Endodermal cell (in vitro differentiated cells): ENCODE data around the gene AMPH. TPM values are rescaled to one million over a fixed set of nuclear protein-coding genes. Genes with fewer than 3 reads are reported as not detected.
"Not testable (repeated sequence)": the region's sequence is repeated elsewhere in the genome, so short reads cannot be mapped to it uniquely, and the experiment has no call there.

ENCODE experiments used
- DNase-seq: peaks from one replicate; pipeline ENCODE4 v3.0.0-alpha.2; 2017
- H3K27ac ChIP-seq: 2 replicates; pipeline ENCODE4 v1.5.1; 2013; ENCODE audit warnings: mild to moderate bottlenecking, low read depth, low read length, moderate library complexity
- H3K27me3 ChIP-seq: 2 replicates; pipeline ENCODE4 v1.6.1; 2013; ENCODE audit warnings: mild to moderate bottlenecking, low read length, moderate library complexity; ENCODE audit not compliant: insufficient read depth, control insufficient read depth, poor library complexity, severe bottlenecking
- H3K36me3 ChIP-seq: 2 replicates; pipeline ENCODE4 v1.7.0; 2013; ENCODE audit warnings: mild to moderate bottlenecking, low read length, moderate library complexity; ENCODE audit not compliant: control insufficient read depth, insufficient read depth
- H3K4me1 ChIP-seq: one replicate; pipeline ENCODE4 v1.7.0; 2013; ENCODE audit warnings: low read length; ENCODE audit not compliant: control insufficient read depth, insufficient read depth
- H3K4me3 ChIP-seq: 2 replicates; pipeline ENCODE4 v1.5.1; 2013; ENCODE audit warnings: mild to moderate bottlenecking, low read length, moderate library complexity
- H3K9ac ChIP-seq: 2 replicates; pipeline ENCODE4 v1.6.1; 2013; ENCODE audit warnings: mild to moderate bottlenecking, low read length, moderate library complexity; ENCODE audit not compliant: poor library complexity, severe bottlenecking; ENCODE audit errors: extremely low read depth
- H3K9me3 ChIP-seq: 2 replicates; pipeline ENCODE4 v1.6.1; 2013; ENCODE audit warnings: mild to moderate bottlenecking, low read length, moderate library complexity; ENCODE audit not compliant: control insufficient read depth
- H3K27ac Mint-ChIP-seq: 2 replicates; pipeline ENCODE4 v1.8.0; 2020; ENCODE audit warnings: mixed read lengths
- H3K27me3 Mint-ChIP-seq: 2 replicates; pipeline ENCODE4 v1.8.0; 2021; ENCODE audit warnings: mild to moderate bottlenecking, mixed read lengths; ENCODE audit not compliant: insufficient read depth
- H3K36me3 Mint-ChIP-seq: 2 replicates; pipeline ENCODE4 v1.8.0; 2020; ENCODE audit warnings: low read depth, mixed read lengths
- H3K4me1 Mint-ChIP-seq: 2 replicates; pipeline ENCODE4 v1.8.0; 2020; ENCODE audit warnings: mixed read lengths
- H3K4me3 Mint-ChIP-seq: 2 replicates; pipeline ENCODE4 v1.8.0; 2020; ENCODE audit warnings: mild to moderate bottlenecking, moderate library complexity, mixed read lengths
- H3K9me3 Mint-ChIP-seq: 2 replicates; pipeline ENCODE4 v1.8.0; 2020; ENCODE audit warnings: mild to moderate bottlenecking, mixed read lengths
- WGBS, 2 experiments: methylation state at CpG; one replicate each; pipeline versions ENCODE4 v1.1.5 to v1.1.7; 2013; ENCODE audit warnings: missing lambda C conversion rate in 2 of 2, mixed read lengths in 1 of 2; ENCODE audit not compliant: insufficient coverage in 1 of 2, insufficient read length in 1 of 2; 5-methylcytosine and 5-hydroxymethylcytosine counted together
- total RNA-seq, 2 donors: library from RNA; stranded (reverse); fragmentation: NEBNext Ultra II Directional in 1 of 2; extraction: Animal tissue kit (Norgen Biotek cat#: 25700) in 1 of 2; gene quantifications; 2 replicates in 1 of 2; 3 replicates in 1 of 2; pipeline ENCODE4 v1.2.1, GENCODE V29; 2021
- TF ChIP-seq, protein P1 (sequence below): fragments of 200-600 bp; sonication (generic); conservative IDR thresholded peaks from 2 replicates; pipeline ENCODE4 v1.5.0; 2021; ENCODE audit warnings: antibody characterized with exemption, mild to moderate bottlenecking

AMPH gene
- total RNA-seq, 2 donors from 2014 or later = 3.5 to 5.5 TPM

DNA sequence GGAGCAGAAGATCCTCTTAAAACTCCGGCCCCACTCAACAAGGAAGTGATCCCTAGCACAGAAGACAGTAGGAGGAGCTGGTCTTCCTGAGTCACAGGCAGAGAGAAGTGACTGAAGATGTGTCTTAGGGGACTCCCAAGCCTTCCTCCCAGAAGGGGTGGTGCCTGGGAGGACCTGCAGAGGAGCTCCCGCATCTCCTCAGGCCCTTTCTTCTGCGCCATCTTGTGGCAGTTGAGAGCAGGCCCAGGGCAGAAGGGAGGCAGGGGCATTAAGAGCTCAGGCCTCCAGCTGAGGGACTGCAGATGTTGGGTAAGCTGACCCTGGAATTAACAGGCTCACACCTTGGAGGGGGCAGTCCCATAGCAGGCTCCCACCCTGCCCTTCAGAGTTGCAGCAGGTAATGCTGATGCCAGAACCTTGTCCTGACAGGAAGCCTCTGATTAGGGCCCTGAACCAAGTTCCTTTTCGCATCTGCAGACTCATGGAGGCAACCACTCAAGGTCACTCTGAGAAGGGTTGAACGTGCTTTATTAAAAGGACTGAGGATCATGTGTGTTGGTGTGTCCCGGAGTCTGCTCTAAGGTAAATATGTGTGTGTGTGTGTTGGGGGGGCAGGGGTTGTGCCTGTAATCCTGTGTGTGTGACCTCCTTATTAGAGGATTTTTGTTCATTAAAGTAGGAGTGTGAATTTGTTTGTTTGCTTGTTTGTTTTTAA is 281.1 kb downstream of the AMPH start:
- peaks cover 16% of the 10 kb centered on the region for H3K4me1 Mint-ChIP-seq
- peak; percentile 89 for DNase-seq
- H3K9ac ChIP-seq, H3K4me3 ChIP-seq, H3K27ac ChIP-seq, H3K4me1 ChIP-seq, H3K36me3 ChIP-seq, H3K36me3 Mint-ChIP-seq, H3K9me3 ChIP-seq, H3K27me3 ChIP-seq, H3K9me3 Mint-ChIP-seq, H3K27me3 Mint-ChIP-seq, H3K4me3 Mint-ChIP-seq: not testable (repeated sequence)
- WGBS, 2 experiments = 93% methylated on average over 4 of the region's 6 CpGs; no CpG with 5 or more reads in 1 of the 2 experiments
- peak overlapping the region; percentile 30 for H3K27ac Mint-ChIP-seq
- TF ChIP-seq, protein P1, sequence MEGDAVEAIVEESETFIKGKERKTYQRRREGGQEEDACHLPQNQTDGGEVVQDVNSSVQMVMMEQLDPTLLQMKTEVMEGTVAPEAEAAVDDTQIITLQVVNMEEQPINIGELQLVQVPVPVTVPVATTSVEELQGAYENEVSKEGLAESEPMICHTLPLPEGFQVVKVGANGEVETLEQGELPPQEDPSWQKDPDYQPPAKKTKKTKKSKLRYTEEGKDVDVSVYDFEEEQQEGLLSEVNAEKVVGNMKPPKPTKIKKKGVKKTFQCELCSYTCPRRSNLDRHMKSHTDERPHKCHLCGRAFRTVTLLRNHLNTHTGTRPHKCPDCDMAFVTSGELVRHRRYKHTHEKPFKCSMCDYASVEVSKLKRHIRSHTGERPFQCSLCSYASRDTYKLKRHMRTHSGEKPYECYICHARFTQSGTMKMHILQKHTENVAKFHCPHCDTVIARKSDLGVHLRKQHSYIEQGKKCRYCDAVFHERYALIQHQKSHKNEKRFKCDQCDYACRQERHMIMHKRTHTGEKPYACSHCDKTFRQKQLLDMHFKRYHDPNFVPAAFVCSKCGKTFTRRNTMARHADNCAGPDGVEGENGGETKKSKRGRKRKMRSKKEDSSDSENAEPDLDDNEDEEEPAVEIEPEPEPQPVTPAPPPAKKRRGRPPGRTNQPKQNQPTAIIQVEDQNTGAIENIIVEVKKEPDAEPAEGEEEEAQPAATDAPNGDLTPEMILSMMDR = peak; percentile 70

DNA sequence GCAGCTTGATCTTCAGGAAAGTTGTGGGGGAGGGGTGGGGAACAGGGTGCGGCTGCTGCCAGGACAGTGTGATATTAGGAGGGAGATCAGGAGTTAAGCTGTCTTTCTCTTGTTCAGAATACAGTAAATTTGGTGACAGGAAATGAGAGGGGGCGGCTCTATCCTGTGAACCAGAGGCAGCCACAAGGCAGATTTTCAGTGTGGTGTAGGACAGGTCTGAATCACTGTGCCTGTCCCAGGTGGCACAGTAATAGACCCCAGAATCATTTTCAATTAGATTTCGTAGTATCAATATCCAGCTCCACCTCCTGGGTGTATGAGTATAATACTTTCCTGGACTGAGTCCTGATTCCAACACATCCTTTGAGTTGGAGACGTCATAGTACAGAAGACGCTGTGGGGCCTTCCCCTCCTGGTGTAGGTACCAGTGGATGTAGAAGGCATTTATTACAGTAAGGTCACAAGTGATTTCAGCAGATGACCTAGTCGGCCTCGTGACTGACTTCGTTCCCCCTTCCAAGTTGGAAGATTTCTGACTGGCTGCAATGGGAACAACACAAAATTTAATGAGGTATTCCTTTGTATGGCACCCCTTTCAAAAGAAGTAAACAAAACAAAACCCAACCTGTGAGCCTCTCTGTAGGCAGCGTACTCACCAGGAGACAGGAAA is 281.9 kb downstream of the AMPH start:
- not testable (repeated sequence) for H3K36me3 Mint-ChIP-seq, H3K9ac ChIP-seq, DNase-seq, H3K4me3 Mint-ChIP-seq, H3K27ac ChIP-seq, H3K27ac Mint-ChIP-seq, H3K9me3 Mint-ChIP-seq, H3K9me3 ChIP-seq, H3K36me3 ChIP-seq, H3K4me3 ChIP-seq, H3K27me3 Mint-ChIP-seq, H3K27me3 ChIP-seq, H3K4me1 ChIP-seq
- 95 to 100% methylated on average over 3 to 9 of the region's 9 CpGs for WGBS, 2 experiments
- H3K4me1 Mint-ChIP-seq = peaks cover 16% of the 10 kb centered on the region

DNA sequence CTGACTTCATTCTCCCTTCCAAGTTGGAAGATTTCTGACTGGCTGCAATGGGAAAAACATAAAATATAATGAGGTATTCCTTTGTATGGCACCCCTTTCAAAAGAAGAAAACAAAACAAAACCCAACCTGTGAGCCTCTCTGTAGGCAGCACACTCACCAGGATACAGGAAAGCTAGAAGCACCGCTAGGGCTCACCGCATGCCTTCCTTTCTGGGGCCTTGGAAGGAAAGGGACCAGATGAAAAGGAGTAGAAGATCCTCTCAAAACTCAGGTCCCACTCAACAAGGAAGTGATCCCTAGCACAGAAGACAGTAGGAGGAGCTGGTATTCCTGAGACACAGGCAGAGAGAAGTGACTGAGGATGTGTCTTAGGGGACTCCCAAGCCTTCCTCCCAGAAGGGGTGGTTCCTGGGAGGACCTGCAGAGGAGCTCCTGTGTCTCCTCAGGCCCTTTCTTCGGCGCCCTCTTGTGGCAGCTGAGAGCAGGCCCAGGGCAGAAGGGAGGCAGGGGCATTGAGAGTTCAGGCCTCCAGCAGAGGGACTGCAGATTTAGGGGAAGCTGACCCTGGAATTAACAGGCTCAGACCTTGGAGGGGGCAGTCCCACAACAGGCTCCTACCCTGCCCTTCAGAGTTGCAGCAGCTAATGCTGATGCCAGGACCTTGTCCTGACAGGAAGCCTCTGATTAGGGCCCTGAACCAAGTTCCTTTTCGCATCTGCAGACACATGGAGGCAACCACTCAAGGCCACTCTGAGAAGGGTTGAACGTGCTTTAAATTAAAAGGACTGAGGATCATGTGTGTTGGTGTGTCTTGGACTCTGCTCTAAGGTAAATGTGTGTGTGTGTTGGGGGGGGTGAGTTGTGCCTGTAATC is 285.6 kb downstream of the AMPH start:
- not testable (repeated sequence) for H3K9me3 ChIP-seq, H3K27me3 Mint-ChIP-seq, H3K4me1 ChIP-seq, H3K36me3 Mint-ChIP-seq, H3K4me3 Mint-ChIP-seq, H3K9me3 Mint-ChIP-seq, H3K4me3 ChIP-seq, H3K9ac ChIP-seq, H3K27me3 ChIP-seq, H3K27ac ChIP-seq, H3K36me3 ChIP-seq
- peak overlapping the region; percentile 2 for H3K27ac Mint-ChIP-seq
- 66 to 100% methylated on average over 2 to 6 of the region's 6 CpGs for WGBS, 2 experiments
- peaks cover 23% of the 10 kb centered on the region for H3K4me1 Mint-ChIP-seq
- TF ChIP-seq, protein P1 = peak; percentile 89
- DNase-seq = peak; percentile 95

DNA sequence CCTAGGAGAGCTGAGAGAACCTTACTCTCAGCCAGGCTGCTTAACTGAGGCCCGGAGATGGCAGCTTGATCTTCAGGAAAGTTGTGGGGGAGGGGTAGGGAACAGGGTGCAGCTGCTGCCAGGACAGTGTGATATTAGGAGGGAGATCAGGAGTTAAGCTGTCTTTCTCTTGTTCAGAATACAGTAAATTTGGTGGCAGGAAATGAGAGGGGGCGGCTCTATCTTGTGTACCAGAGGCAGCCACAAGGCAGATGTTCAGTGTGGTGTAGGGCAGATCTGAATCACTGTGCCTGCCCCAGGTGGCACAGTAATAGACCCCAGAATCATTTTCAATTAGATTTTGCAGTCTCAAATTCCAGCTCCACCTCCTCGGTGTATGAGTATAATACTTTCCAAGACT is 286.4 kb downstream of the AMPH start:
- not testable (repeated sequence) for H3K36me3 ChIP-seq, H3K27ac ChIP-seq, H3K4me3 ChIP-seq, H3K4me1 ChIP-seq, DNase-seq, H3K27me3 Mint-ChIP-seq, H3K36me3 Mint-ChIP-seq, H3K9ac ChIP-seq, H3K27me3 ChIP-seq, H3K4me3 Mint-ChIP-seq, H3K9me3 Mint-ChIP-seq, H3K9me3 ChIP-seq
- 92 to 96% methylated on average over 3 of the region's 3 CpGs for WGBS, 2 experiments
- H3K27ac Mint-ChIP-seq = peak overlapping the region; percentile 49
- peaks cover 18% of the 10 kb centered on the region for H3K4me1 Mint-ChIP-seq

DNA sequence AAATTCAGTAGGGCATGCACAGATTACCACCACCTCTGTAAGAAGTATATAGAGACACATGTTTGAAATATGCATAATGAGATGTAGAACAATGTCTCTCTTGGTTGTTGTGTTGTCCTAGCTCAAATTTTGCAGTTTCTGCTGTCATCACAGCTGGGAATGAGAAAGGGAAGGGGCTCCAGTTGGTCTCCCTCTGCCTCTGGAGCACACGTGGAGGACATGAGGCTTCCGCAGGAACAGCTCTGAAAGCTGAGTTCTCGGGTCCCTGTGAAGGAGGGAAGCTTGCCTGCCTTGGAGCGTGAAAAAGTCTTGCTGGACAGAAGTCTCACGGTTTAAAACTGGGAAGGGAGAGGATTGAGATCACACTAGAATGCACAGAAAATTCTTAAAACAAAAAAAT is 289.0 kb downstream of the AMPH start:
- DNase-seq, H3K27me3 ChIP-seq, H3K4me3 ChIP-seq, H3K9me3 ChIP-seq, H3K4me3 Mint-ChIP-seq, H3K9me3 Mint-ChIP-seq, H3K27me3 Mint-ChIP-seq, H3K9ac ChIP-seq, H3K27ac ChIP-seq, H3K4me1 ChIP-seq, H3K36me3 ChIP-seq, H3K36me3 Mint-ChIP-seq, H3K27ac Mint-ChIP-seq: not testable (repeated sequence)
- WGBS, 2 experiments = 89 to 98% methylated on average over 5 of the region's 5 CpGs
- H3K4me1 Mint-ChIP-seq = peaks cover 13% of the 10 kb centered on the region
